HG03575 (cell line): Measurements from ENCODE around the gene BEST2.

Source experiments
- ATAC-seq: cut with Tn5 transposase; IDR thresholded peaks from one replicate; pipeline ENCODE4 v1.9.1; 2021; ENCODE audit not compliant: unreplicated experiment, insufficient number of reproducible peaks, low FRiP score; ENCODE audit errors: extremely low read depth

The BEST2 gene

GRCh38 chr19:12726988-12727316 lies 24.6 kb upstream of the BEST2 start:
- no peak for ATAC-seq

GRCh38 chr19:12727745-12728433 lies 23.7 kb upstream of the BEST2 start:
- no peak for ATAC-seq

GRCh38 chr19:12730064-12730463 lies 21.5 kb upstream of the BEST2 start:
- ATAC-seq, result no peak

GRCh38 chr19:12731337-12731736 lies 20.3 kb upstream of the BEST2 start:
- no peak for ATAC-seq

GRCh38 chr19:12733369-12734214 lies 18.0 kb upstream of the BEST2 start:
- ATAC-seq, result no peak

GRCh38 chr19:12736995-12737834 lies 14.4 kb upstream of the BEST2 start, which contains the start of gene GET3:
TSS of gene GET3 (plus strand) at chr19:12737497. CDS start at chr19:12737506, 9 bp downstream.
- peak; percentile 31 for ATAC-seq

- ATAC-seq, result no peak
Observed at GRCh38 chr19:12737835-12738351, 13.7 kb upstream of the BEST2 start.

GRCh38 chr19:12745166-12745897 lies 6.3 kb upstream of the BEST2 start:
- no peak for ATAC-seq

- ATAC-seq, result no peak
Observed at GRCh38 chr19:12748489-12748888, 3.1 kb upstream of the BEST2 start.

- ATAC-seq, result no peak
Observed at GRCh38 chr19:12749938-12750521, 1.6 kb upstream of the BEST2 start.

GRCh38 chr19:12750851-12751250 lies 740 bp upstream of the BEST2 start:
- ATAC-seq, result no peak

- ATAC-seq, result no peak
Observed at GRCh38 chr19:12752056-12752781, 628 bp downstream of the BEST2 start.

GRCh38 chr19:12754465-12755196 lies 3.0 kb downstream of the BEST2 start:
- no peak for ATAC-seq

- no peak for ATAC-seq
Observed at GRCh38 chr19:12756150-12756883, 4.7 kb downstream of the BEST2 start.

- no peak for ATAC-seq
Observed at GRCh38 chr19:12757544-12758274, 6.1 kb downstream of the BEST2 start.

GRCh38 chr19:12759686-12760085 lies 8.1 kb downstream of the BEST2 start:
- ATAC-seq, result no peak
